Measurements from ENCODE around the gene UNC119.

Gene UNC119

GRCh38 chr17:28500712-28501379, 51.6 kb downstream of the UNC119 start:
- DNase-seq (ENCODE audit: extremely low read depth in 1 of 2, low read depth in 1 of 2): no peak

DNA sequence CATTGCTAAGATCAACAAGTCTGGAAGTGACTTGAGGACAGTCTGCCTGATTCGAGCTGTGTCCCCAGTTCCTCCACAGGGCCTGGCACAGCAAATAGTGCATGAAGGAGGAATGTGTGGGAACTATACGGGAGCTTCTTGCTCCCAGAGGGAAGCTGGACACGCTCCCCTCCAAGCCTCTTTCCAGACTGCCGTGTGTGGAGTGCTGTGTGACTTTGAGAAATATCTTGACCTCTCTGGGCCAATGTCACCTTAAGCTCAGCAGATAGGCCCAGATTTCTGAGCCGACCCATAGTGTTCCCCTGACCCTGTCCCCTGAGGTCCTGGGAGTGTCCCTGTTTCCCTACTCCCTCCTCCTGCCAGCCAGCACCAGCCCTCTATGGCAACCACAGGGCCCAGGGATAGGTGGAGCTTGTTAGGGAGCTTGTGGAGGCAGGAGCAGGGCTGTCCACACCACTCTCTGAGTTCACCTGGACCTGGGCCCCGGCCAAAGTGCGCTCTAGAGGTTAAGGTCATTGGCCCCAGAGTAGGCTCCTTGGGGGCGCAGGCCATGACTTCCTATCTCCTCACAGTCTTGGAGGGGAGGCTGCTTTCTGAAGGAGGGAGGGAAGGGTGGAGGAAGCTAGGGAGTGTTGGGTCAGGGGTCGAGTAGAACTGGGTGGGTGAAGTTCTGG, 52.6 kb downstream of the UNC119 start:
- no peak for DNase-seq (ENCODE audit: extremely low read depth in 1 of 2, low read depth in 1 of 2)

DNA sequence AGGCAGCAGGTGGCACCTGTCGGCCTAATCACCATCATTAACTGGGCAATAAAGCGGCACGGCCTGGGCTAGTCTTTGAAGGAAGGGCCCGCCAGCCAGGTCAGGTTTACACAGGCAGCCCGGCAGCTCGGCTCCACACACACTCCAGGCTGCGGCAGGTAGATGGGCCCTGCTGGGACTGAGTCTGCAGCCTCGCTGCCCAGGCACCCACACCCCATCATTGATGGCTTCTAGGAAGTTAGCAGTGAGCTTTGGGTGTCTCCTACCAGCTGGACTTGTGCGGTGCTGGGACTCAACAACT, 53.1 kb downstream of the UNC119 start:
- no peak for DNase-seq (ENCODE audit: extremely low read depth in 1 of 2, low read depth in 1 of 2)

- no peak for DNase-seq (ENCODE audit: extremely low read depth in 1 of 2, low read depth in 1 of 2)
These were observed 53.6 kb downstream of the UNC119 start for GRCh38 chr17:28498652-28499363.

GRCh38 chr17:28497931-28498330, 54.5 kb downstream of the UNC119 start:
- no peak for DNase-seq (ENCODE audit: extremely low read depth in 1 of 2, low read depth in 1 of 2)

Data from stimulated activated CD8-positive, alpha-beta memory T cell treated with anti-CD3 and anti-CD28 coated beads, Interleukin-7, amount 100 ng/mL, for 48 hours (primary cell).